Natural killer cell (primary cell): ENCODE results near the gene RCAN2. TPM values are rescaled to one million over a fixed set of nuclear protein-coding genes. Genes with fewer than 3 reads are reported as not detected.

Source experiments
- ATAC-seq, 3 donors: fragments of 150-1000 bp in 2 of 3; fragments of 200-7000 bp in 1 of 3; cut with Tn5 transposase; 1 replicate in 1 of 3; 2 replicates in 2 of 3; pipeline ENCODE4 v1.10.0; 2021; ENCODE audit warnings: mild to moderate bottlenecking in 2 of 3, moderate library complexity in 2 of 3
- DNase-seq, 2 donors: peaks; one replicate each; pipeline versions ENCODE4 v3.0.0 to v3.0.0-alpha.2; 2013 to 2021; ENCODE audit warnings: mixed read lengths in 1 of 2
- H3K27ac ChIP-seq: one replicate; pipeline ENCODE4 v1.5.1; 2013; ENCODE audit warnings: mild to moderate bottlenecking, low read length
- H3K27me3 ChIP-seq: one replicate; pipeline ENCODE4 v1.6.1; 2013; ENCODE audit warnings: low read length; ENCODE audit not compliant: control insufficient read depth, insufficient read depth
- H3K36me3 ChIP-seq: one replicate; pipeline ENCODE4 v1.6.1; 2013; ENCODE audit warnings: low read length; ENCODE audit not compliant: control insufficient read depth, insufficient read depth
- H3K4me1 ChIP-seq: one replicate; pipeline ENCODE4 v1.6.1; 2013; ENCODE audit warnings: low read length; ENCODE audit not compliant: control insufficient read depth, insufficient read depth
- H3K4me3 ChIP-seq: one replicate; pipeline ENCODE4 v1.5.1; 2013; ENCODE audit warnings: low read length
- H3K9me3 ChIP-seq: one replicate; pipeline ENCODE4 v1.6.1; 2013; ENCODE audit warnings: low read length; ENCODE audit not compliant: control insufficient read depth, insufficient read depth
- H3K27ac Mint-ChIP-seq, 2 donors: one replicate each; pipeline ENCODE4 v1.8.0; 2022; ENCODE audit warnings: mild to moderate bottlenecking in 2 of 2, mixed read lengths in 2 of 2, moderate library complexity in 1 of 2
- H3K27me3 Mint-ChIP-seq, 2 donors: one replicate each; pipeline ENCODE4 v1.8.0; 2022; ENCODE audit warnings: low read depth in 2 of 2, mixed read lengths in 2 of 2
- H3K36me3 Mint-ChIP-seq: one replicate; pipeline ENCODE4 v1.8.0; 2022; ENCODE audit warnings: mixed read lengths
- H3K4me1 Mint-ChIP-seq, 2 donors: one replicate each; pipeline ENCODE4 v1.8.0; 2022; ENCODE audit warnings: mixed read lengths in 2 of 2
- H3K4me3 Mint-ChIP-seq: one replicate; pipeline ENCODE4 v1.8.0; 2022; ENCODE audit warnings: mild to moderate bottlenecking, moderate library complexity, mixed read lengths
- H3K9me3 Mint-ChIP-seq, 2 donors: one replicate each; pipeline ENCODE4 v1.8.0; 2022; ENCODE audit warnings: mixed read lengths in 2 of 2
- WGBS: methylation state at CpG from one replicate; pipeline ENCODE4 v1.1.7; 2013; ENCODE audit warnings: missing lambda C conversion rate; ENCODE audit not compliant: insufficient coverage; 5-methylcytosine and 5-hydroxymethylcytosine counted together
- intact Hi-C: fragments of 100-400 bp; cut with micrococcal nuclease; formaldehyde crosslinking; loops from one replicate; pipeline ENCODE4 v1.14.2; 2022
- total RNA-seq, 4 donors: library from RNA; stranded (reverse); fragments of 120-200 nt in 1 of 4; gene quantifications; one replicate each; pipeline versions ENCODE4 v1.2.3 to v1.2.4, GENCODE V29; 2013 to 2022
- TF ChIP-seq, protein P1 (sequence below): fragments of 200-600 bp; IDR thresholded peaks from one replicate; pipeline ENCODE4 v1.8.0; 2022; ENCODE audit warnings: antibody characterized with exemption

Gene RCAN2
- total RNA-seq, 3 donors from 2014 or later (not counting 1 experiment from before 2014, with no cell fraction given) = 0.43 TPM; not detected in 2

DNA sequence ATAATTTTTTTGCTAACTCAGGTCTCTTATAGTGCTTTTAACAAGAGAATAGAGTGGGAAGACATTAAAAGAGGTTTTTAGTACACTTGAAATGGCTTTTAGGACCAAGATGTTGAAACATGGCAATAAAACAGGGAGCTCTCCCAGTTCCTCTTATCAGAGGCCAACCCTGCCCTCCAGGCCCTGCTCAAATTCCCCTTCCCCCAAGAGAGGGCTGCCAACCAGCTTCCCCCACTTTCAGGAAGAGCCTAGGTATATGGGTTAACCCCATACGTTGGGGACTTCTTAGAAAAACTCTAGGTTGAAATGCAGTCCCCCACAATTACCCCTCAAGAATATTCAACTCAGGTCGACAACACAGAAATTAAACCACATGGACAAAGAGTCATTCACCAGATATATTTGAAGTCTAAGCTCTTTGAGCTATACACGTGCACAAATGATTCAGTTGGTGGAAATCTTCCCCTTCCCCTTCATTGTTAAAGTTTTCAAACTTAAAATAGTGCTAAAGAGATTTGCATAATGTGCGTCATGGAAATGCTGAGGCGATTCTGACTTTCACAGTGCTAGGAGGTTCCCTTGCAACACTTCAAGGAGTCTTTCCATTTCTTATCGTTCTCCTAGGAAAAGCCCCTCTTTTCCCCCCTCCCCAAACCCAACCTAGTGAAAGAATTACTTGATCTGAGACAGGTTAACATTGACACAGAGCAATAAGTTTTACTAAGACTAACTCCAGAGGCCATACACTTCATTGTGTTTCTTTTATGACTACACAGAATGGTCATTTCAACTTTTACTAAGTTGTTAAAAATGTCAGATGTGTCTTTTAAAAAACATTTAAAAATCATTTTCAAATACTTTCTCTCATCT is 270.7 kb downstream of the RCAN2 start:
- Mint-ChIP-seq H3K36me3 (no peaks in the 10 kb centered on the region), H3K4me3 (no peak overlapping the region), H3K4me1 (peaks cover 4 to 5% of the 10 kb centered on the region in 2 donors), H3K27me3 (no peaks in the 10 kb centered on the region), H3K9me3 (no peaks in the 10 kb centered on the region), H3K27ac (no peak overlapping the region)
- Histone ChIP-seq H3K36me3 (no peaks in the 10 kb centered on the region), H3K27ac (no peak overlapping the region), H3K27me3 (no peaks in the 10 kb centered on the region), H3K4me3 (no peak overlapping the region), H3K4me1 (no peaks in the 10 kb centered on the region), H3K9me3 (no peaks in the 10 kb centered on the region)
- 46% methylated on average over 6 of the region's 6 CpGs for WGBS
- DNase-seq (no peak), ATAC-seq (no peak)
- TF ChIP-seq, protein P1, sequence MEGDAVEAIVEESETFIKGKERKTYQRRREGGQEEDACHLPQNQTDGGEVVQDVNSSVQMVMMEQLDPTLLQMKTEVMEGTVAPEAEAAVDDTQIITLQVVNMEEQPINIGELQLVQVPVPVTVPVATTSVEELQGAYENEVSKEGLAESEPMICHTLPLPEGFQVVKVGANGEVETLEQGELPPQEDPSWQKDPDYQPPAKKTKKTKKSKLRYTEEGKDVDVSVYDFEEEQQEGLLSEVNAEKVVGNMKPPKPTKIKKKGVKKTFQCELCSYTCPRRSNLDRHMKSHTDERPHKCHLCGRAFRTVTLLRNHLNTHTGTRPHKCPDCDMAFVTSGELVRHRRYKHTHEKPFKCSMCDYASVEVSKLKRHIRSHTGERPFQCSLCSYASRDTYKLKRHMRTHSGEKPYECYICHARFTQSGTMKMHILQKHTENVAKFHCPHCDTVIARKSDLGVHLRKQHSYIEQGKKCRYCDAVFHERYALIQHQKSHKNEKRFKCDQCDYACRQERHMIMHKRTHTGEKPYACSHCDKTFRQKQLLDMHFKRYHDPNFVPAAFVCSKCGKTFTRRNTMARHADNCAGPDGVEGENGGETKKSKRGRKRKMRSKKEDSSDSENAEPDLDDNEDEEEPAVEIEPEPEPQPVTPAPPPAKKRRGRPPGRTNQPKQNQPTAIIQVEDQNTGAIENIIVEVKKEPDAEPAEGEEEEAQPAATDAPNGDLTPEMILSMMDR = no peak
- intact Hi-C loops = loop anchor here (1.0 to 5.0 kb wide), 4 partner anchors 130 to 406 kb away; partner anchors contain the start of gene RCAN2

DNA sequence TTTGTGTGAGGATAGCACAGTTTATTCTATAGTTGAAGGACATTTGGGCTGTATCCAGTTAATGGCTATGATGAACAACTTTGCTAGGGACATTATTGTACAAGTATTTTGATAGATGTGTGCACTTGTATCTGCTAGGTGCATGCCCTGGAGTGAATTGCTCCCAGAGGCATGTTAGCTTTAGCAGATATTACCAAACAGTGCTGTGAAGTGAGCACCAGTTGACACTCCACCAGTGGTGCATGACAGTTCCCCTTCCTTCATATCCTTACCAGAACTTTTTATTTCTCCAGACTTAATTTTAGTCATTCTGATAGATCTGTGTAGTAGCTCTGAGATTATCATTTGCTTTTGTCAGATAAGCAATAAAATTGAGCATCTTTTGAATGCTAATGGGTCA is 271.6 kb downstream of the RCAN2 start:
- Mint-ChIP-seq H3K9me3 (no peaks in the 10 kb centered on the region), H3K4me3 (no peak overlapping the region), H3K36me3 (no peaks in the 10 kb centered on the region), H3K4me1 (peaks cover 4 to 5% of the 10 kb centered on the region in 2 donors), H3K27ac (no peak overlapping the region), H3K27me3 (no peaks in the 10 kb centered on the region)
- no peak overlapping the region for H3K4me3 ChIP-seq
- no peaks in the 10 kb centered on the region for H3K4me1 ChIP-seq
- intact Hi-C loops = loop anchor here (2.0 to 5.0 kb wide), 3 partner anchors 273 to 563 kb away; partner anchors contain the start of gene RCAN2
- no peaks in the 10 kb centered on the region for H3K9me3 ChIP-seq
- DNase-seq (no peak), ATAC-seq (no peak)
- TF ChIP-seq, protein P1 = no peak
- no peak overlapping the region for H3K27ac ChIP-seq
- no peaks in the 10 kb centered on the region for H3K27me3 ChIP-seq
- H3K36me3 ChIP-seq = no peaks in the 10 kb centered on the region

DNA sequence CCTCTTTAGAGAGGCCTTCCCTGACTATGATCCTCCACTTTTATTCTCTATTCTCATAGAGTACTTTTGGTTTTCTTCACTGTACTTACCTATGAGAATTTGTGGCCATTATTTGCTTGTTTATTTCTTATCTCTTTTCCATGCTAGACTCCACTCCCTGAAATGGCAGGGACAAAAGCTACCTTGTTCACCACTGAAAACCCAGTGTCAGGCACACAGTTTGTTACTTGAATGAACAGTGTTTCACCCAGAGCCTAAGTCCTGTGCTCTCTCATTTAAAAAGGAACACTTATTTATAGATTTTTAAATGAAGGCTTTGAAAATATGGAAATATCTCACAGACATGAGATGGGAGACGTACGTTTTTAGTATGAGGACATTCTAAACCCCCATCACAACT is 272.8 kb downstream of the RCAN2 start:
- Mint-ChIP-seq H3K9me3 (no peaks in the 10 kb centered on the region), H3K27ac (peak overlapping the region in 1 of 2 donors; percentile 40), H3K27me3 (no peaks in the 10 kb centered on the region), H3K4me1 (peaks cover 4 to 5% of the 10 kb centered on the region in 2 donors), H3K4me3 (no peak overlapping the region), H3K36me3 (no peaks in the 10 kb centered on the region)
- Histone ChIP-seq H3K4me1 (no peaks in the 10 kb centered on the region), H3K9me3 (no peaks in the 10 kb centered on the region), H3K27me3 (no peaks in the 10 kb centered on the region), H3K4me3 (no peak overlapping the region), H3K27ac (no peak overlapping the region), H3K36me3 (no peaks in the 10 kb centered on the region)
- WGBS = no CpG with 5 or more reads among the region's 2 CpGs
- no peak for DNase-seq
- TF ChIP-seq, protein P1 = no peak
- intact Hi-C loops = loop anchor here (5.0 kb wide), 1 partner anchor 564 kb away; no protein-coding TSS in a partner anchor
- no peak for ATAC-seq
